CD4-positive, alpha-beta T cell treated with Interleukin-17A for 1 hour (primary cell): Measurements from ENCODE around the gene TMEM260.
"Not testable (repeated sequence)": the region's sequence is repeated elsewhere in the genome, so short reads cannot be mapped to it uniquely, and the experiment has no call there.

ENCODE experiments used
- DNase-seq: peaks from one replicate; pipeline ENCODE4 v3.0.0-alpha.2; 2020

Gene TMEM260

DNA sequence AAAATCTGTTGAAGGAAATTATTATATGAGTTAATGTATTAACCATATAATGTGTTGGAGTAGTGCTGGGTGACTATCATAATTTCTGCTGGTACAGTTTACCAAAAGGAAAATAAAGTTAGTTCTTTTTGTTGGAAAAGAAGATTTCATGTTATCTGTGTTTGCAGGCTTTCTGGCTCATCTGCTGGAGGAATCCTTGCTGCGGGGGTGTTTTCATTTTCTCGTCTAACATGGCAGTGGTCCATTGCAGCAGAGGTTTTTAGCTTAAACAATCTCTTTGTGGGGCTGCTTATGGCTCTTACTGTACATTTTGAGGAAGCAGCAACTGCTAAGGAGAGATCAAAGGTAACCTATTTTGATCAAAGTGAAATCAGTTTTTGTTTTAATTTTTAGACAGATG lies 24.1 kb downstream of the TMEM260 start:
- no peak for DNase-seq

DNA sequence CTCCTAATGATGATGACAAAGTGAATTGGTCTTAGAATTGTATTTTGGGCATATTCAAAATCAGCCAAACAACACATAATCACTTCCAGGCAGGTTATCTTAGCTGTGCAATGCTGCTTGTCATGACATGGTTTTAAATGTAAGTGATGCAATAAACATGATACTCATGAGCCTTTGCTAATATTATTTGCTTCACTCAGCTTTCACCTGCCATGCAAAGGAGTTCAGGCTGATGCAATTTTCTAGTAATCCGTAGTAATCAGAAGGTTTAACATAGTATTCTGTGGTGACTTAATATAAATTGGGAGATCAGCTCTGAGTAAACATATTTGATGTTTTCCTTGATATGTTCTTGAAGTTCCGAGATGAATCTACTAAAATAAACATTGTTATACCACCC lies 29.1 kb downstream of the TMEM260 start:
- DNase-seq = no peak

DNA sequence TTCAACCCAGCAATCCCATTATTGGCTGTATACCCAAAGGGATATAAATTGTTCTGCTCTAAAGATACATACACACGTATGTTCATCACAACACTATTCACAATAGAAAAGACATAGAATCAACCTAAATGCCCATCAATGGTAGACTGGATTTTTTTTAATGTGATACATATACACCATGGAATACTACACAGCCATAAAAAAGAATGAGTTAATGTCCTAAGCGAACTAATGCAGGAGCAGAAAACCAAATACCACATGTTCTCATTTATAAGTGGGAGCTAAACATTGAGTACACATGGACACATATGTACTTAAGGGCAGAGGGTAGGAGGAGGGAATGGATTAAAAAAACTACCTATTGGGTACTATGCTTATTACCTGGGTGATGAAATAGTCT lies 32.1 kb downstream of the TMEM260 start:
- not testable (repeated sequence) for DNase-seq

DNA sequence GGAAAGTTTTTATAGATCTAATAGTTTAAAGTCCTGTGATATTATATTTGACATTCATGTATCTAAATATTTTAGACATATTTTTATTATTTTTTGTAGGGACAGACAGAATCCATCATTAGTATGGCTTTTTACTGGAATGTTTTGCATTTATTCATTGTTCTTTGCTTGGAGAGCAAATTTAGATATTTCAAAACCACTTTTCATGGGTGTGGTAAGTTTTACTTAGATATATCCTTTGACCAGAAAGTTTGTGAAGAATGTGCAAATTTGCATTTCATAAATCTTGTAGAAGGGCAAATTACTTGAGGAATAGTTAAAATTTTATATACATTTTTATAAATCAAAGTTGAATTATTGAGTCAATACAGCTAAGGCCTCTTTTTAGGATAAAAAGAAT lies 37.5 kb downstream of the TMEM260 start:
- no peak for DNase-seq

DNA sequence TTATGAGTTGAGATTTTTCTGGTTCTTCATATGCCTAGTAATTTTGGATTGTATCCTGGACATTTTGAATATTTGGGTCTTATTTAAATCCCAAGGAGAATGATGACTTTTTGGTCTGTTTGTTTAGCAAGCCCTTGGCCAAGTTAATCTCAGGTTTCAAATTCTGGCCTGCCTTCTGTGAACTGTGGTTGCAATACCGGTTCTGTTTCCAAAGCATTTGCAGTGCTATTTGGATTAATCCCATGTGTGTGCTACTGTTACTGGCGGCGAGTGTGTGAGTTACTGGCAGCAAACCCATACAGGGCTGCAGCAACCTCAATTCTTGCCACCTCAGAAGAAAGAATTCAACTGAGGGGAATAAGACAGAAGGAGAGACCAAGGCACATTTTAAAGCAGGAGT lies 51.1 kb downstream of the TMEM260 start:
- no peak for DNase-seq

DNA sequence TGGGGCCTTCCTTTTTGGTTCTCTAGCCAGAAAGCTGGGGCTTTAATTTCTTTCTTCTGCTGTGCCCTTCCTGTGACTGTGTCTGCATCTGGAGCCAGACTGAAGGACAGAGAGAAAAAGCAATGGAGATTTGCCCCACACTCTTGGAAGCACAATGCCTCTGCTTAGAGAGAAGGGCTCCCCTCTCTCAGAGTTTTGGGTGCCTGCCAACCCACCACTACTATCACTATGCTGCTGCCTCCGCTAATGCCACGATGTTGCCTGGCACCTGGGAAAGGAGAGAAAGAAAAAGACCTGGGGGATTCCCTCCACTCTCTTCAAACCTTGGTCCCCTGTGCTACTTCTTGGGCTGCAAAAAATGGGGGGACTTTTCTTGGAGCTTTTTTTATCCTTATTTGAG lies 52.6 kb downstream of the TMEM260 start:
- DNase-seq = no peak

DNA sequence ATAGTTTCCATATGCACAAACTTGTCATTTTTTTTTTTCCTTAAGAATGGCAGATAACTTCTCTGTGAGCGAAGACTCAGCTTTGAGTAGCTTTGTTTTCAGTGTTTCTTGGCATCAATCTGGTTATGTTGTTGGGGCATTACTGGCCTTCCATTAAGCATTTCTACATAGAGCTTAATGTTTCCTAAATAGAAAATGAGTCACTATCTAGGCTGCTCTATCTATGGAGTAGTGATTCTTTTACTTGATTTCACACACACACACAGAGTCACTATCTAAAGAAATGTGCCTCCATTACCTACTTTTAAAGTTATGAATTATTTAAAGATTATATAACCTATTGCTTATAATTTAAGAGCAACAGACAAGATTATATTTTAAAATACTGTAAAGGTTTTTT lies 53.9 kb downstream of the TMEM260 start:
- no peak for DNase-seq

DNA sequence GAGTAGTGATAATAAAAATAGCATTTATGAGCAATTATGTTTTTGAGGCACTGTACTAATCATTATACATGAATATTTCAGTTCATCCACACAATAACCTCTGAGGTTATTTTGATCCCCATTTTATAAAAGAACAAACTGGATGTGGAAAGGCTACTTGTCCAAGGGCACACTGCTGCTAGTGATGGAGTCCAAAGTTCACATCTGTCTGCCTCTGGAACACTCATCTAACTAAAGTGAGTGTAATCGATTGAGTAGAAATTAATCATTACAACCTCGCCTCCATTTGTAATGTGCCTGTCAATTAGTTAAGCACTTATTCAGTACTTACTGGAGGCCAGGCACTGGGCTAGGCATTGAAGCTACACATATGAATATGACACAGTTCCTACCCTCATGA lies 55.4 kb downstream of the TMEM260 start:
- no peak for DNase-seq

DNA sequence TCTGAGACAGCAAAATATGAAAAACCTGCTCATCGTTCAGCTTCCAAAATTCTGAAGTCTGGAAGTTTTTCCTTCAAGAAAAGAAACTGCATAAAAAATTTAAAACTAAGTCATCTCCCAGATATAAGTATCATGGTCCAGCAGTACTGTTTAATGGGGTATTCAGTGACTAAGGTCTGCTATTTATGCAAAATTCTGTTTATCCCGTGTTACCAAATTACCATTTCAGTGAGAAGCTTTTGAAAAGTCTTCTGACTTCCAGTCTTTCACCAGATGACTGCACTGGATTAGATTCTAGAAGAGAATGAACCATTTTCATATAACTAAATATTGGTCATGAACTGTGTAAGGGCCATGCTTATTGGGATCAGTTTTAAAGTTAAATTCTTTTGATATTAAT lies 67.9 kb downstream of the TMEM260 start:
- DNase-seq = no peak

DNA sequence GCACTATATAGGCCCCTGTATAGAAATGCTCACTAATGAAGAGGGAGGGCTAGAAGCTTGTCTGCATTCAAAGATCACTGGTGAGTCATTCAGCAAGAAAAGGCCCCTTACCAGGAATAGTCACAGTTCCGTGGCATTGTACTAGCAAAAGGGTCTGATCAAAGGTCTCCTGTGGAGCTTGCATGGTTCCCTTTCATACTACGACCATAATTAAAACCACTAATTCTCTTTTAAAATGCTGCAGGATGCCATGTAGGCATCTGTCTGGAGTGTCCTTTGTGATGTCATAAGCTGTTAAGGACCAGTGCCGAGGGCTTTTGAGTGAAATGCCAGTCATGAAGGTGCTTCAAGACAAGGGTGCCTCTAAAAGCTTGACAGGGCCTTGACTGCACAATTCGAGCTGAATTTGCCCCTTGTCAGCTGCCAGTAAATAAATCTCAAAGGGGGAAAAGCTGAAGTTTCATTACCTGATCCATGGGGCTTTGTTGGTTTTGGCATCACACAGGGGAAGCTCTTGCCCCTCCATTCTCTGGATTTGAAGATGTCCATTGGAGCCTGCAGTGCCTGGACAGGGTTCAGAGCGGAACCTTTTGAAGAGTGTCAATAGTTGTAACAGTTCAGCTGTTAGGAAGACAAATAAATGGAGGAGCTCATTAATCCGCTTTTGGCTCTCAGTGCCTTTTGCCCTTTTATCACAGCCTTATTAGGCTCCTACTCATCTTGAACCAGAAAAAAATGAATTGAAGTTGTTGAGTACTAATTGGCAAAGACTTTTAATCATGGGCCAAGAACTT lies 69.1 kb downstream of the TMEM260 start:
- no peak for DNase-seq

DNA sequence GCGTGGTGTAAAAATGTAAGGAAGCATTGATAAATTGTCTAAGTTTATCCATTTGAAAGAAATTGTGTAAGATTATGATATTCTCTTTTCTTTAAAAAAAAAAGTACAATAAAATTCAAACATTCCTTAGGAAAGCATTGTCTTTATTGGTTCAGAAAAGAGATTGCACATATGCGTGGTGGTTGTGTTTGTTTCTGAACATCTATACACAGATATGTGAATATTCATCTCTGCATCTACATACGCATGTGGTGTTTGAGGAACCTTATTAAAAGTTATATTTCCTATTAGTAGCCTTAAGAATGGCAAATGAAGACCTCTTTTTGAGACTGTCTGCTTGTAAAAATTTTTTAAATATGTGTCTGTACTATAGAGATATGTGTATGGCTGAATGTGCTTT lies 69.8 kb downstream of the TMEM260 start:
- DNase-seq = no peak

DNA sequence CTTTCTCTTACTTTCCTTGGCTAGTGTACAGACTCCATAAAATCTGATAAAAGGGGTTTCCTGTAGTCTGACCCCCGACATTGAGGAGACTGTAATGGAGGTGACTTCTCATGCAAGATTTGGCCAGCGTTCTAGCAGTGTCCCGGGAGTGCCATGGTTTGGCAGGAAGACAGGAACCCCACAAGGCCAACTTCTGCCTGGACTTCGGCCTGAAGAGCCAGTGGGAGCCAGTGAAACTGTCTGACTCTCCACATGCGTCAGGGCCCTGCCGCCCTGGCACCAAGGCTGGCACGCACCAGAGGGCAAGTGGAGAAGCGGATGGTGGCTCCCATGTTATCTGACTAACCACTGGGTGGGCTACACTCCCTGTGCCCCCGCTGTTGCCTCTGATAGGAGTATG lies 70.5 kb downstream of the TMEM260 start:
- DNase-seq = no peak

DNA sequence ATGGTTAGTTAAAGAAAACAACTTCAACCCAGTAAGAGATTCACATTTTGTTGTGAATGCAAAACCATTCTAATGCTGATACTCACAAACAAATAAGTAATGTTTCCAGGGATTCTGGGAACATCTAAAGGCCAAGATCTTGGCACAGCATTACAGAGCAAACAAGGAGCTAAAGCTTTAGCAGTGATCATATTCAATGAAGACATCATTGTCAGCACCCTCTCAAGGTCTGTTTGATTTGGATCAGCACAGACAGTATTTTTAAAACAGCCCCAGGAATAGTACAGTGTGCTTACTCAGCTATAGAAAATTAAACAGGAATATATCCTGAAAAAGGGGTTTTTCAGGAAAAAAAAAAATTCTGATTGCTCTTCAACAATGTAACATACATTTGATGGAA lies 71.4 kb downstream of the TMEM260 start:
- DNase-seq = no peak

DNA sequence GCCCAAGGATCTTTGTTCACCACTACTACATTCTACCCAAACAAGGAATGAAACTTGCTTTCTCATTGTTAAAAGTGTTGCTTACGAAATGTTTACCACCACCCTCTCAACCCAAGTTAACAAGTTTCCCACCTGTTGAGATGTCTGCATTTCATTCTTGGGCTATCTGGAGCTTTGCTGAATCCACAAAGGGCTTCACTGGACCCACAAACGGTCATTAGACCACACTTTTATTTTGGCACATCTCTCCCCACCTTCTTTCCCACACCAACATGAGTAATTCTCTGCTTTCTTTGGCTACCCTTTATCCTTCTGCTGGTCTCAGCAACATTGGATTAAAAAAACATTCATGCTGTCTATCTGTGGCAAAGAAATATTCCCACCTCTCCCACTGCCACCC lies 78.0 kb downstream of the TMEM260 start:
- no peak for DNase-seq

DNA sequence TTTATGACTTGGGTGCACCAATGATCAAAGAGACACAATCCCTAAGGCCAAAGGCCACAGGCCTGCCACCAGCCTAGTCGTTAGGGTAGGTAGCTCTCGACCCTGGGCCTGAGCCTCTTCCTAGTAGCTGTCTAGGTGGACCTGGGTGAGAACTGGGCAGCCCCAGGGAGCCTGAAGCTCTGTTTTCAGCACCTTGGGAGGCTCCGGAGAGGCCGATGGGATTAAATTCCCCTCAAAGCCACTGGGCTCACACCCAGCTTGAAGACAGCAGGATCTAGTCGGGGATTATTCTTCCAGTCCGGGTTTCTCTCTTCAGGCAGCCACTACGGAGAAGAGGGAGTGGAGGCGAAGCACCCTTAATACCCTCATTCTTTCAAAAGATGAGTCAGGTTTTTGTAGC lies 79.8 kb downstream of the TMEM260 start:
- no peak for DNase-seq

DNA sequence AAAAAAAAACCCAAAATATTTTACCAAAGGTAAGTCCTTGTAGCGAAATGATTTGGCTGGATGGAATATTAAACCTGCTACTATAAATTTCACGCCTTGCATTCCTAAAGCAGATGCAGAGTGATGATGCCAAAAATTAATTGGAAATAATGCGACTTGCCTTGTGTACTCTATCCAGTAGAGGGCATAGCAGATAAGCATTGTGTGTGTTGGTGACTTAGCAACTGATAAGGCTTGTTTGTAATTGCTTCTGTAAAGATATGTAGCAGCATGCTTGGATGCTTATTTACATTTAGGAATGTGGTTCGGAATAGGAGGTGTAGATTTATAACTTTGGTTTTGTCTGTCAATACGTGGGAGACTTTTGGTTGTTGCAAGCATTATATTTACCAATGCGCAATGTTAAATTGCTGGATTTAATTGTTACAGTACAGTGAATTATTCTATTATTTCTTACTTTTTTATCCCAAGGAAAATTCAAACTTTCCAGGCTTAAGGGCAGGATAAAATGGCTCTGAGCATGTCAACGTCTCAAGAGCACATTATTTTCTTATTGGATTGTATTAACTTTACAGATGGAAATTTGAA lies 80.5 kb downstream of the TMEM260 start:
- no peak for DNase-seq

DNA sequence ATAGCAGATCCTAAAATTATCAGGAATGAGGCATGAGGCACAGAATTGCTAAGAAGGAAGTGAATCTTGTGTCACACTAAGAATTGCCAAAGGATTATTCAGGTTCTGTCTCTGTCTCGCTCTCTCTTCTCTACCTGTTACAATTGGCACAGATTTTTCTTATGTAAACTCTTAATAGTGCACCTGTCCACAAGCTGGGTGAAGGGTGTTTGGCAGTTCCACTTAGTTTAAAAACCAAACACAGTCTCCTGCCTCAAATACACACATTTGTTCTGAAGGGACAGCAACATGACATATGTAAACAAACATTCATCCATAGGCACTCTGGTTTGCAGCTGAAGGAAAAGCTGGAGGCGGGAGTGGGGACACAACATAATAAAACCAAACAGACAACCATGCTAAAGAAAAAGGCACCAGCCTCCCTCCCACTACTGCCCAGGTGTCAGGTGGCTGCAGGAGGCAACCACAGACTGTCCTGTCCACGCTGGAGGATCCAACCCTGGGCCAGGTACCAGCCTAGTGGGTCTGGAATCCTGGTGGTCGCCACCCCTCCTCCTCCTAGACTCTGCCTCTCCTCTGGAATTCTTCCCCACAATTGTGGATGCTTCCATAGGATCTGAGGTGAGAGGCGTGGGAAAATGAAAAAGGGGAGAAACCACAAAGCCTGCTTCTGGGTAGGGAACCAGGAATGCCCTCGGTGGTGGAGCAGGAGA lies 81.2 kb downstream of the TMEM260 start:
- no peak for DNase-seq

DNA sequence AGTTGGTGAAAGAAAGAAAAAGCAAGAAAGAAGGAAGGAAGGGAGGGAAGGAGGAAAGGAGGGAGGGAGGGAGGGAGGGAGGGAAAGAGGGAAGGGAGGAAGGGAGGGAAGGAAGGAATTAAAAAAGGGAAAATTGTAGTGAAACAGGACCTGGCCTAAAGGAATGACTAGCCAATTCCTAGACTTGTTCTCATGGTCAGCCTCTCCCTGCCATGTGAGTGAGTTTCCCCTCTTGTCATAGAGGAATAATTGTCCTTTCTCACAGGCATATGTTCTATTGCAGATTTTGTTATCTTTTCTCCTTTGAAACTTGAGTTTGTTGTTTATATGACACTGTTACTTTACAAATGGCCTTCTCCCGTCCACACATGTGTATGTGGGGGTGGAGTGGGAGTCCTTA lies 81.9 kb downstream of the TMEM260 start:
- no peak for DNase-seq

DNA sequence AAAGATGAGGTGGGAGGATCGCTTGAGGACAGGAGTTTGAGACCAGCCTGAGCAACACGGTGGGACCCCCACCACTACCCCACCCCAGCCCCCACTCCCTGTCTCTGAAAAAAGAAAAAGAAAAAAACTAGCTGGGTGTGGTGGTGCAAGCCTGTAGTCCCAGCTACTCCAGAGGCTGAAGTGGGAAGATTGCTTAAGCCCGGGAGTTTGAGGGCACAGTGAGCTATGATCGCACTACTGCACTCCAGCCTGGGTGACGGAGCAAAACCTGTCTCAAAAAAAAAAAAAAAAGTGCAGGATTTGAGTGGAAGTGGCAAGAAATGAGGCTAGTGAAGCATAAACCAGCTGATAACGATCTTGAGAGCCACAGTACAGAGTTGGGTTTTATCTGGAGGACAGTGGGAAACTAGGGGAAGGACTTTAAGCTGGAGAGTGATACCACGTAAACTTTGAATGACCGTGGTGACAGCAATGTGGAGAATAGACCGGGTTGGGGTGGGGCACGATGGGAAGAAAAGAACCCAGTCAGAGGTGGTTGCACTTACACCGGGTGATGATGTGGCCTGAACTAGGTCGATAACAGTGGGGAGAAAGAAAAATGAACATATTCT lies 85.3 kb downstream of the TMEM260 start:
- DNase-seq = no peak

DNA sequence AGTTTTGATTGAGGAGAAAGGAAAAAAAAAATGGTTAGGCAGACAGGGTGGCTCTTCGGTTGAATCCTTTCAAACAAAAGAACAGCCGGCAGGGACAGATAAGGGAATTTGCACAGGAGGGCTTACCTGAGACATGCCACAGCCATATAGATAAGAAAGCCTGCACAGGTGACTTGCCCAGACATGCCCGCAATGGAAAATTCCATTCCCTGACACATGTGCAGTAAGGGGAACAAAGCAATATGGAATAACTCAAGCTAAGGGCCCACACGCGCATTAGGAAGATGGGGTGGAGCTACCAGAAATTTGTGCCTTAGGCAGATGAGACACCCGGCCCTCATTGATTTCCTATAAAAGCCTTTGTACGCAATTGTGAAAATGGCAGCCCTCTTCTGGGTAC lies 86.7 kb downstream of the TMEM260 start:
- no peak for DNase-seq

DNA sequence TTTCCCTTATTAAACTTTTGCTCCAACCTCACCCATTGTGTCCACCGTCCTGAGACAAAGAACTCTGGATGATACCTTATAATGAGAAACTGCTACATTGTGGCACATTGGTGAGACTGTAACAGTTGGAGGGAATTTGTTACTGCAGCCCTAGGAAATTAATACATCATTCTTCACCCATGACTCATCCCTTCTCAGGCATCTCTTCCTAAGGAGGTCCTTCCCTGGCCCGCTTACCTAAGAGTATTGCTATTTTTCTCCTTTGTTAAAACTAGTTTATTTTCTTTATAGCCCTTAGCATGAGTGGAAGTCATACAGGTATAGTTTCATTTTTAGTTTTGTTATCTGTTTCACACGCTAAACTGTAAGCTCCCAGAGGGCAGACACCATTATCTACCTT lies 87.1 kb downstream of the TMEM260 start:
- DNase-seq = no peak

DNA sequence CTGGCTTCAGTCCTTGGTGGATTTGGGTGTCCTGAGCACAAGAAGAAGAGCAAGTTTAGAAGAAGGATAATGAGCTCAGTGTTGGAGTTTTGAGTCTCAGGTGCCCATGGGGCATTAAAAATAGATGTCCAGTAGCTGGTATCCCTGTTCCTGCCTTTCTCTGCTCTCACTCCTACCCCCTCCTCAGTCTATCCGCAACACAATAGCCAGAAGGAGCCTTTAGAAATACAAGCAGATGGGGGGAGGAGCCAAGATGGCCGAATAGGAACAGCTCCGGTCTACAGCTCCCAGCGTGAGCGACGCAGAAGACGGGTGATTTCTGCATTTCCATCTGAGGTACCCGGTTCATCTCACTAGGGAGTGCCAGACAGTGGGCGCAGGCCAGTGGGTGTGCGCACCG lies 87.7 kb downstream of the TMEM260 start:
- DNase-seq = not testable (repeated sequence)

DNA sequence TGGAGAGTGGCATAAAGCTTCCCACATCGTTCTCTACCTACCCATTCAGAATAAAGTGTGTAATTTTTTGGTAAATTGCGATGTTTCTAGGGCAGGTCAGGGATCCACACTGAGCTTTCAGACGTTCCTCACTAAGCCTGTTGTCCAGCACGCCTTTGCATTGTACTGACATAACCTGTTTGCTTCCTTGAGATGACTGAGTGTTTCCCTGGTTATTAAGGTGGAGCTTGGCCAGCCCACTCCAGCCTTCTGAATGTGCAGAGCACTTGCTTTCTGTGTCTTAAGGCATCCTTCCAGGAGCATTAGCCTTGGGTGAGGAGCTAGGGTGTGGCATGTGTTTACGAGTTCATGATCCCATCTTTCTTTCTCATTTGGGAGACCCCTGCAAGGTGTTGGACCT lies 96.4 kb downstream of the TMEM260 start:
- no peak for DNase-seq

DNA sequence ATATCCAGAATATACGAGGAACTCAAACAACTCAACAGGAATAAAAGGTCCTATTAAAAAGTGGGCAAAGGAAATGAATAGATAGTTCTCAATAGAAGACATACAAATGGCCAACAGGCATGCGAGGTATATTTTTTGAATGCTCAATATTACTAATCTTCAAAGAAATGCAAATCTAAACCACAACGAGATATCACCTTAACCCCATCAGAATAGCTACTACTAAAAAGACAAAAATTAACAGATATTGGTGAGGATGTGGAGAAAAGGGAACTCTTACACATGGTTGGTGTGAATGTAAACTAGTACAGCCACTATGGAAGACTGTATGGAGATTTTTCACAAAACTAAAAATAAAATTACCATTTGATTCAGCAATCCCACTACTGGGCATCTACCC lies 99.2 kb downstream of the TMEM260 start:
- DNase-seq = no peak
